ENCODE data around the gene HOMER1.

- TF ChIP-seq CTCF (IDR thresholded peaks at IDR 0.05), result no peak
- TF ChIP-seq POLR2AphosphoS5 (IDR thresholded peaks at IDR 0.05), result no peak
- no peak for TF ChIP-seq POLR2A (IDR thresholded peaks at IDR 0.05)
- no peak for TF ChIP-seq EP300 (IDR thresholded peaks at IDR 0.05; ENCODE audit: low read depth)
Measured at GRCh38 chr5:79503794-79504495, 10.0 kb downstream of the HOMER1 start.

Data from transverse colon (tissue), 4 donors.